Measurements from ENCODE around the gene TNFRSF12A.

GRCh38 chr16:2973605-2974318 is 46.4 kb upstream of the TNFRSF12A start:
- no peak for TF ChIP-seq CTCF (IDR thresholded peaks at IDR 0.05)
- TF ChIP-seq MAX (CRISPR knock-in tag; IDR thresholded peaks at IDR 0.05): no peak
- TF ChIP-seq CREB1 (CRISPR knock-in tag; IDR thresholded peaks at IDR 0.05): no peak
- TF ChIP-seq MXD4 (CRISPR knock-in tag; IDR thresholded peaks at IDR 0.05; ENCODE audit: borderline replicate concordance): no peak
- 0 out of 2 replicates have a peak, but pooled peaks have one; percentile 11 for TF ChIP-seq ARID4B (CRISPR knock-in tag; IDR thresholded peaks at IDR 0.05; ENCODE audit: borderline replicate concordance)
- no peak for TF ChIP-seq NR1H2 (CRISPR knock-in tag; IDR thresholded peaks at IDR 0.05)
- TF ChIP-seq MLX (CRISPR knock-in tag; IDR thresholded peaks at IDR 0.05): no peak
- TF ChIP-seq PREB (CRISPR knock-in tag; IDR thresholded peaks at IDR 0.05; ENCODE audit: borderline replicate concordance): no peak
- TF ChIP-seq JUN (CRISPR knock-in tag; IDR thresholded peaks at IDR 0.05): no peak
- no peak for TF ChIP-seq ELF4 (CRISPR knock-in tag; IDR thresholded peaks at IDR 0.05; ENCODE audit: low read depth)
- TF ChIP-seq ETV6 (CRISPR knock-in tag; IDR thresholded peaks at IDR 0.05): no peak
